ENCODE measurements around the gene RMND5A.

RMND5A gene

GRCh38 chr2:86786001-86786536, 66.0 kb downstream of the RMND5A start:
- TF ChIP-seq ZNF112 (tag by site-specific recombination; IDR thresholded peaks at IDR 0.05) (no peak), ZBTB48 (tag by site-specific recombination; IDR thresholded peaks at IDR 0.05) (no peak), PRDM1 (tag by site-specific recombination; IDR thresholded peaks at IDR 0.05) (no peak)
- POLR2A ChIA-PET, result no interaction called here
- Histone ChIP-seq H3K36me3 (ENCODE audit: control insufficient read depth in 2 of 2, insufficient read depth in 1 of 2, low read length in 2 of 2) (no peaks in the 10 kb centered on the region), H3K4me3 (ENCODE audit: low read depth, low read length) (no peak overlapping the region), H3K4me1 (ENCODE audit: control insufficient read depth, insufficient read depth, low read length) (no peaks in the 10 kb centered on the region), H3K9me3 (ENCODE audit: control insufficient read depth, insufficient read depth, low read depth, low read length) (no peaks in the 10 kb centered on the region), H3K27ac (ENCODE audit: extremely low read depth, low read depth, low read length) (no peak overlapping the region)
- CTCF ChIA-PET, result interaction anchor here (0.5 kb wide), 1 partner anchor 283 kb away, joined by 5 read pairs; no protein-coding TSS in a partner anchor

- no peak overlapping the region for H3K27ac ChIP-seq (ENCODE audit: extremely low read depth, low read depth, low read length)
- H3K4me3 ChIP-seq (ENCODE audit: low read depth, low read length), result no peak overlapping the region
- POLR2A ChIA-PET, result no interaction called here
- H3K9me3 ChIP-seq (ENCODE audit: control insufficient read depth, insufficient read depth, low read depth, low read length), result no peaks in the 10 kb centered on the region
- CTCF ChIA-PET, result interaction anchor here (1.2 kb wide), 1 partner anchor 23 kb away, joined by 3 read pairs; no protein-coding TSS in a partner anchor
- no peaks in the 10 kb centered on the region for H3K4me1 ChIP-seq (ENCODE audit: control insufficient read depth, insufficient read depth, low read length)
- no peaks in the 10 kb centered on the region for H3K36me3 ChIP-seq (ENCODE audit: control insufficient read depth in 2 of 2, insufficient read depth in 1 of 2, low read length in 2 of 2)
- TF ChIP-seq, protein P1, sequence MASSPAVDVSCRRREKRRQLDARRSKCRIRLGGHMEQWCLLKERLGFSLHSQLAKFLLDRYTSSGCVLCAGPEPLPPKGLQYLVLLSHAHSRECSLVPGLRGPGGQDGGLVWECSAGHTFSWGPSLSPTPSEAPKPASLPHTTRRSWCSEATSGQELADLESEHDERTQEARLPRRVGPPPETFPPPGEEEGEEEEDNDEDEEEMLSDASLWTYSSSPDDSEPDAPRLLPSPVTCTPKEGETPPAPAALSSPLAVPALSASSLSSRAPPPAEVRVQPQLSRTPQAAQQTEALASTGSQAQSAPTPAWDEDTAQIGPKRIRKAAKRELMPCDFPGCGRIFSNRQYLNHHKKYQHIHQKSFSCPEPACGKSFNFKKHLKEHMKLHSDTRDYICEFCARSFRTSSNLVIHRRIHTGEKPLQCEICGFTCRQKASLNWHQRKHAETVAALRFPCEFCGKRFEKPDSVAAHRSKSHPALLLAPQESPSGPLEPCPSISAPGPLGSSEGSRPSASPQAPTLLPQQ (tag by site-specific recombination; IDR thresholded peaks at IDR 0.05), result peak; percentile 86
- TF ChIP-seq, protein P2, sequence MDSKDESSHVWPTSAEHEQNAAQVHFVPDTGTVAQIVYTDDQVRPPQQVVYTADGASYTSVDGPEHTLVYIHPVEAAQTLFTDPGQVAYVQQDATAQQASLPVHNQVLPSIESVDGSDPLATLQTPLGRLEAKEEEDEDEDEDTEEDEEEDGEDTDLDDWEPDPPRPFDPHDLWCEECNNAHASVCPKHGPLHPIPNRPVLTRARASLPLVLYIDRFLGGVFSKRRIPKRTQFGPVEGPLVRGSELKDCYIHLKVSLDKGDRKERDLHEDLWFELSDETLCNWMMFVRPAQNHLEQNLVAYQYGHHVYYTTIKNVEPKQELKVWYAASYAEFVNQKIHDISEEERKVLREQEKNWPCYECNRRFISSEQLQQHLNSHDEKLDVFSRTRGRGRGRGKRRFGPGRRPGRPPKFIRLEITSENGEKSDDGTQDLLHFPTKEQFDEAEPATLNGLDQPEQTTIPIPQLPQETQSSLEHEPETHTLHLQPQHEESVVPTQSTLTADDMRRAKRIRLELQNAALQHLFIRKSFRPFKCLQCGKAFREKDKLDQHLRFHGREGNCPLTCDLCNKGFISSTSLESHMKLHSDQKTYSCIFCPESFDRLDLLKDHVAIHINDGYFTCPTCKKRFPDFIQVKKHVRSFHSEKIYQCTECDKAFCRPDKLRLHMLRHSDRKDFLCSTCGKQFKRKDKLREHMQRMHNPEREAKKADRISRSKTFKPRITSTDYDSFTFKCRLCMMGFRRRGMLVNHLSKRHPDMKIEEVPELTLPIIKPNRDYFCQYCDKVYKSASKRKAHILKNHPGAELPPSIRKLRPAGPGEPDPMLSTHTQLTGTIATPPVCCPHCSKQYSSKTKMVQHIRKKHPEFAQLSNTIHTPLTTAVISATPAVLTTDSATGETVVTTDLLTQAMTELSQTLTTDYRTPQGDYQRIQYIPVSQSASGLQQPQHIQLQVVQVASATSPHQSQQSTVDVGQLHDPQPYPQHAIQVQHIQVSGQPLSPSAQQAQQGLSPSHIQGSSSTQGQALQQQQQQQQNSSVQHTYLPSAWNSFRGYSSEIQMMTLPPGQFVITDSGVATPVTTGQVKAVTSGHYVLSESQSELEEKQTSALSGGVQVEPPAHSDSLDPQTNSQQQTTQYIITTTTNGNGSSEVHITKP (tag by site-specific recombination; IDR thresholded peaks at IDR 0.05), result peak; percentile 78
- TF ChIP-seq ZNF645 (tag by site-specific recombination; IDR thresholded peaks at IDR 0.05) (no peak), ZNF223 (tag by site-specific recombination; IDR thresholded peaks at IDR 0.05) (no peak), ZNF175 (tag by site-specific recombination; IDR thresholded peaks at IDR 0.05) (no peak), ZNF843 (tag by site-specific recombination; IDR thresholded peaks at IDR 0.05) (0 out of 2 replicates have a peak, but pooled peaks have one; percentile 28), ZNF549 (tag by site-specific recombination; IDR thresholded peaks at IDR 0.05) (no peak), ZFP69B (tag by site-specific recombination; IDR thresholded peaks at IDR 0.05) (no peak), ZNF350 (tag by site-specific recombination; IDR thresholded peaks at IDR 0.05) (no peak), ZBTB48 (tag by site-specific recombination; IDR thresholded peaks at IDR 0.05) (peak; percentile 53; the same call in 1 of the 2 replicates), ZNF626 (tag by site-specific recombination; IDR thresholded peaks at IDR 0.05) (no peak), FEZF1 (tag by site-specific recombination; IDR thresholded peaks at IDR 0.05) (peak; percentile 77), ZSCAN4 (tag by site-specific recombination; IDR thresholded peaks at IDR 0.05) (peak; percentile 84), ZNF624 (tag by site-specific recombination; IDR thresholded peaks at IDR 0.05) (no peak), ZNF133 (tag by site-specific recombination; IDR thresholded peaks at IDR 0.05) (no peak)
- TF ChIP-seq, protein P3, sequence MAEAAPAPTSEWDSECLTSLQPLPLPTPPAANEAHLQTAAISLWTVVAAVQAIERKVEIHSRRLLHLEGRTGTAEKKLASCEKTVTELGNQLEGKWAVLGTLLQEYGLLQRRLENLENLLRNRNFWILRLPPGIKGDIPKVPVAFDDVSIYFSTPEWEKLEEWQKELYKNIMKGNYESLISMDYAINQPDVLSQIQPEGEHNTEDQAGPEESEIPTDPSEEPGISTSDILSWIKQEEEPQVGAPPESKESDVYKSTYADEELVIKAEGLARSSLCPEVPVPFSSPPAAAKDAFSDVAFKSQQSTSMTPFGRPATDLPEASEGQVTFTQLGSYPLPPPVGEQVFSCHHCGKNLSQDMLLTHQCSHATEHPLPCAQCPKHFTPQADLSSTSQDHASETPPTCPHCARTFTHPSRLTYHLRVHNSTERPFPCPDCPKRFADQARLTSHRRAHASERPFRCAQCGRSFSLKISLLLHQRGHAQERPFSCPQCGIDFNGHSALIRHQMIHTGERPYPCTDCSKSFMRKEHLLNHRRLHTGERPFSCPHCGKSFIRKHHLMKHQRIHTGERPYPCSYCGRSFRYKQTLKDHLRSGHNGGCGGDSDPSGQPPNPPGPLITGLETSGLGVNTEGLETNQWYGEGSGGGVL (tag by site-specific recombination; IDR thresholded peaks at IDR 0.05), result peak; percentile 90
- TF ChIP-seq, protein P4, sequence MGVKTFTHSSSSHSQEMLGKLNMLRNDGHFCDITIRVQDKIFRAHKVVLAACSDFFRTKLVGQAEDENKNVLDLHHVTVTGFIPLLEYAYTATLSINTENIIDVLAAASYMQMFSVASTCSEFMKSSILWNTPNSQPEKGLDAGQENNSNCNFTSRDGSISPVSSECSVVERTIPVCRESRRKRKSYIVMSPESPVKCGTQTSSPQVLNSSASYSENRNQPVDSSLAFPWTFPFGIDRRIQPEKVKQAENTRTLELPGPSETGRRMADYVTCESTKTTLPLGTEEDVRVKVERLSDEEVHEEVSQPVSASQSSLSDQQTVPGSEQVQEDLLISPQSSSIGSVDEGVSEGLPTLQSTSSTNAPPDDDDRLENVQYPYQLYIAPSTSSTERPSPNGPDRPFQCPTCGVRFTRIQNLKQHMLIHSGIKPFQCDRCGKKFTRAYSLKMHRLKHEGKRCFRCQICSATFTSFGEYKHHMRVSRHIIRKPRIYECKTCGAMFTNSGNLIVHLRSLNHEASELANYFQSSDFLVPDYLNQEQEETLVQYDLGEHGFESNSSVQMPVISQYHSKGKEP (tag by site-specific recombination; IDR thresholded peaks at IDR 0.05), result no peak
- TF ChIP-seq, protein P5, sequence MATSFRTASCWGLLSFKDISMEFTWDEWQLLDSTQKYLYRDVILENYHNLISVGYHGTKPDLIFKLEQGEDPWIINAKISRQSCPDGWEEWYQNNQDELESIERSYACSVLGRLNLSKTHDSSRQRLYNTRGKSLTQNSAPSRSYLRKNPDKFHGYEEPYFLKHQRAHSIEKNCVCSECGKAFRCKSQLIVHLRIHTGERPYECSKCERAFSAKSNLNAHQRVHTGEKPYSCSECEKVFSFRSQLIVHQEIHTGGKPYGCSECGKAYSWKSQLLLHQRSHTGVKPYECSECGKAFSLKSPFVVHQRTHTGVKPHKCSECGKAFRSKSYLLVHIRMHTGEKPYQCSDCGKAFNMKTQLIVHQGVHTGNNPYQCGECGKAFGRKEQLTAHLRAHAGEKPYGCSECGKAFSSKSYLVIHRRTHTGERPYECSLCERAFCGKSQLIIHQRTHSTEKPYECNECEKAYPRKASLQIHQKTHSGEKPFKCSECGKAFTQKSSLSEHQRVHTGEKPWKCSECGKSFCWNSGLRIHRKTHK (tag by site-specific recombination; IDR thresholded peaks at IDR 0.05), result no peak
These were observed 67.6 kb downstream of the RMND5A start for GRCh38 chr2:86787736-86788135.
